DOHH2 (cell line): ENCODE results near the gene NIF3L1.

ENCODE experiments used
- H3F3A ChIP-seq: fragments of 200-600 bp; sonication (generic), shearing (Covaris generic); 2 replicates; pipeline ENCODE4 v1.6.0; 2016; ENCODE audit warnings: antibody characterized with exemption, mild to moderate bottlenecking; ENCODE audit not compliant: control insufficient read depth, insufficient read depth
- H3K27ac ChIP-seq: fragments of 200-600 bp; sonication (generic); 2 replicates; pipeline ENCODE4 v1.5.1; 2014; ENCODE audit warnings: low read depth, mild to moderate bottlenecking, low read length, moderate library complexity
- H3K27me3 ChIP-seq: fragments of 200-600 bp; sonication (generic); 2 replicates; pipeline ENCODE4 v1.6.1; 2014; ENCODE audit warnings: mild to moderate bottlenecking, low read length, mixed read lengths; ENCODE audit not compliant: control insufficient read depth
- H3K36me3 ChIP-seq: fragments of 200-600 bp; sonication (generic); 2 replicates; pipeline ENCODE4 v1.6.1; 2014; ENCODE audit warnings: mild to moderate bottlenecking, low read length, moderate library complexity, mixed read lengths; ENCODE audit not compliant: control insufficient read depth
- H3K4me1 ChIP-seq: fragments of 200-600 bp; sonication (generic); 2 replicates; pipeline ENCODE4 v1.6.1; 2014; ENCODE audit warnings: mild to moderate bottlenecking, low read length, mixed read lengths; ENCODE audit not compliant: control insufficient read depth
- H3K4me2 ChIP-seq: fragments of 200-600 bp; sonication (generic); 2 replicates; pipeline ENCODE4 v1.6.0; 2014; ENCODE audit warnings: mild to moderate bottlenecking, low read length, moderate library complexity
- H3K4me3 ChIP-seq: fragments of 200-600 bp; sonication (generic); 2 replicates; pipeline ENCODE4 v1.5.1; 2014; ENCODE audit warnings: mild to moderate bottlenecking, low read length, mixed read lengths
- H3K79me2 ChIP-seq: fragments of 200-600 bp; sonication (generic); 2 replicates; pipeline ENCODE4 v1.6.1; 2014; ENCODE audit warnings: mild to moderate bottlenecking, low read length, mixed read lengths; ENCODE audit not compliant: control insufficient read depth
- H3K9me2 ChIP-seq: fragments of 200-600 bp; sonication (generic); replicated peaks from 2 replicates; pipeline ENCODE4 v1.6.1; 2014; ENCODE audit warnings: mild to moderate bottlenecking, low read length, mixed read lengths; ENCODE audit not compliant: control insufficient read depth
- H3K9me3 ChIP-seq: fragments of 200-600 bp; sonication (generic); 2 replicates; pipeline ENCODE4 v1.6.1; 2014; ENCODE audit warnings: antibody characterized with exemption, low read length, mixed read lengths; ENCODE audit not compliant: control insufficient read depth, insufficient read depth
- H4K20me1 ChIP-seq: fragments of 200-600 bp; sonication (generic); 2 replicates; pipeline ENCODE4 v1.6.0; 2014; ENCODE audit warnings: low read depth, mild to moderate bottlenecking, antibody characterized with exemption, low read length, moderate library complexity; ENCODE audit not compliant: control insufficient read depth, insufficient read depth
- CTCF ChIP-seq: fragments of 200-600 bp; sonication (generic); IDR thresholded peaks from one replicate; pipeline ENCODE4 v1.5.1; 2014; ENCODE audit warnings: antibody characterized with exemption, mild to moderate bottlenecking, low read depth, low read length; ENCODE audit not compliant: poor library complexity, severe bottlenecking
- EZH2phosphoT487 ChIP-seq: fragments of 200-600 bp; sonication (generic); IDR thresholded peaks from 2 replicates; pipeline ENCODE4 v1.6.1; 2017; ENCODE audit warnings: borderline replicate concordance, mild to moderate bottlenecking, antibody characterized with exemption, low read length, moderate library complexity, mixed read lengths

The NIF3L1 gene

GRCh38 chr2:200899482-200899881 is 10.3 kb downstream of the NIF3L1 start:
- H3K9me3 ChIP-seq: no peaks in the 10 kb centered on the region
- no peak overlapping the region for H3K4me2 ChIP-seq
- H3K27ac ChIP-seq: no peak overlapping the region
- no peaks in the 10 kb centered on the region for H3K27me3 ChIP-seq
- peaks cover 13% of the 10 kb centered on the region for H3F3A ChIP-seq
- no peaks in the 10 kb centered on the region for H3K79me2 ChIP-seq
- H3K36me3 ChIP-seq: peaks cover 92% of the 10 kb centered on the region
- H3K4me1 ChIP-seq: peaks cover 5% of the 10 kb centered on the region
- no peaks in the 10 kb centered on the region for H3K9me2 ChIP-seq
- H3K4me3 ChIP-seq: no peak overlapping the region
- no peaks in the 10 kb centered on the region for H4K20me1 ChIP-seq
- TF ChIP-seq EZH2phosphoT487: no peak
- no peak for TF ChIP-seq CTCF

DNA sequence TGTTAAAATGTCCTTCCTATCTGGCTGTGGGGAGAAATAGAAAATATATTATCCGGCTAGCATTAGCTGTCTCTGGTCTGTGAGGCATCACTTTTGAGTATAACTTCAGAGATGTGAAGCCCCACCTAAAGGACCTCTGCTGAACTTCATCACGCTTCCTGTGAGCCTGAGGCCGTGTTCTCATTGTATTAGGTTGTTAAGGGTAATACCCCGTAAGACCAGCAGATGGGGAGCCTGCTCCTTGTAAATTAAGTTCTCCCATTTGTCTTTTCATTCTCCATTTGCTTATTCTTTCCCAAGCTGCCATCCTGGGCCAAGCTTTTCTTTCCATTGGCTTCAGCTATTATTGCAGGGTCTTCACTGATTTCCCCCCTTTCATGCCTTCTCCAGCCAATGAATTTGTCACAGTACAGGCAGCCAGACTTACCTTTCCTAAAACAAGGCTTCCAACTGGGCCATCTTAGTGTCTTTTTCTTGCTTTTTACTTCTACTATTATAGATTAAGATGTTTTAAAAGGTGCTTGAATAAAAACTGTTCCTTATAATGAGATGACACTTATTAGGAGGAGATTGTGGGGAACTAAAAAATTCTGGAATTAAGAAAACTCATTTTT is 12.4 kb downstream of the NIF3L1 start:
- H3K9me2 ChIP-seq: no peaks in the 10 kb centered on the region
- H3K27me3 ChIP-seq: no peaks in the 10 kb centered on the region
- H4K20me1 ChIP-seq: no peaks in the 10 kb centered on the region
- no peaks in the 10 kb centered on the region for H3K9me3 ChIP-seq
- H3K4me3 ChIP-seq: no peak overlapping the region
- no peaks in the 10 kb centered on the region for H3K79me2 ChIP-seq
- peaks cover 85% of the 10 kb centered on the region for H3K36me3 ChIP-seq
- peaks cover 5% of the 10 kb centered on the region for H3K4me1 ChIP-seq
- TF ChIP-seq CTCF (peak; percentile 77), EZH2phosphoT487 (no peak)
- H3K27ac ChIP-seq: no peak overlapping the region
- H3F3A ChIP-seq: peaks cover 13% of the 10 kb centered on the region
- no peak overlapping the region for H3K4me2 ChIP-seq

DNA sequence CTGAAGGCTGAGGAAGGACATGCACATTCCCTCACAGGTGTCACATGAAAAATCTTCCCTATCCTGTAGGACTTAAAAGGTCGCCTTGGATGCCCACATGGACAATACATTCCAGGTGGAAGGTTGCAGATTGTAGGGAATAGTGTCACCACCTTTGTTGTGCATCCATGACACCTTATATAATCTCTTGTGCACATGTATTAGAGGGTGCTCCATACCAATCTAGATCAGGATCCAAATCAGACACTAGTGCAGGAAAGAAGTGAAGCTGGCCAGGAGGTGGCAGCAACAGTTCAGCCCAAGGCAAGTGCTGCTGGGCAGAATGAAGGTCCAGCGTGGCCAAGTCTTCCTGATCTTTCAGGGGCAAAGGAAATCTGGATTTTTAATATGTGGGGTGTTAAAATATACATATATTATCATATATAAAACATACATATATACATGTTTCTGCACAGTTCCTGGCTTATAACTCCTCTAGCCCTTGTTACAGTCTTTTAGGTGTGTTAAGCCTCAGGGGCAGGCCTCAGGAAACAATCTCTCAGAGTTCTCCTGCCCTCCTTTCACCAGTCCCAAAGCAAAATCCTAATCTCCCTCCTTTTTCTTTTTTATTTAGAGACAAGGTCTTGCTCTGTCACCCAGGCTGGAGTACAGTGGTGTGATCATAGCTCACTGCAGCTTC is 16.6 kb downstream of the NIF3L1 start:
- no peak overlapping the region for H3K4me3 ChIP-seq
- peaks cover 16% of the 10 kb centered on the region for H3F3A ChIP-seq
- H3K79me2 ChIP-seq: no peaks in the 10 kb centered on the region
- no peaks in the 10 kb centered on the region for H4K20me1 ChIP-seq
- H3K4me1 ChIP-seq: peaks cover 5% of the 10 kb centered on the region
- H3K4me2 ChIP-seq: no peak overlapping the region
- H3K27me3 ChIP-seq: no peaks in the 10 kb centered on the region
- no peaks in the 10 kb centered on the region for H3K9me3 ChIP-seq
- TF ChIP-seq CTCF (peak; percentile 70), EZH2phosphoT487 (no peak)
- H3K36me3 ChIP-seq: peaks cover 74% of the 10 kb centered on the region
- H3K9me2 ChIP-seq: no peaks in the 10 kb centered on the region
- H3K27ac ChIP-seq: no peak overlapping the region
